Neural progenitor cell (in vitro differentiated cells): Measurements from ENCODE around the gene GMDS.

Experiments used
- CTCF ChIP-seq: fragments of 200-600 bp; sonication (generic); IDR thresholded peaks from 2 replicates; pipeline ENCODE4 v1.5.1; 2017; ENCODE audit warnings: antibody characterized with exemption, mild to moderate bottlenecking
- EZH2 ChIP-seq: fragments of 200-600 bp; sonication (generic); IDR thresholded peaks from 2 replicates; pipeline ENCODE4 v1.6.1; 2017; ENCODE audit warnings: antibody characterized with exemption, mild to moderate bottlenecking, moderate library complexity
- EZH2phosphoT487 ChIP-seq: fragments of 200-600 bp; sonication (generic); IDR thresholded peaks from 2 replicates; pipeline ENCODE4 v1.6.1; 2017; ENCODE audit warnings: antibody characterized with exemption

DNA sequence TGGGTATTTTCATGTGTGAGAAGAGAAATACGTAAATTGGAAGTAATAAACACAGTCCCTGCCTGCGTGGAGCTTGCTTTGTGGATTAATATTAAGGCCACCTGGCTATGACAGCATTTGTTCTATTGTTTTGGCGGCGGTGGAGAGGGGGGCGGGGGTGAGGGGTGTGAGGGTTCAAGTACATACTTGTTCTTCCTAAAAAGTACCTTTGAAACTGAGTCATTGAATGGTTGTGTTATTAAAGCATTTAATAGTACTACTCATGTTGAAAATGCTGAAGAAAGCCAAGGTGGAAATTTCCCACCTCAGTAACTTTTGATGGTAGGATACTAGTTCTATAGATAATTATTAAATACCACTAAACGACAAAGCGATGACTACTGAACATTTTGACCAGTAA, 540.7 kb downstream of the GMDS start:
- TF ChIP-seq CTCF: no peak
- no peak for TF ChIP-seq EZH2
- no peak for TF ChIP-seq EZH2phosphoT487
